Lung microvascular endothelial cell (primary cell): ENCODE measurements around the gene DDX17. TPM values are rescaled to one million over a fixed set of nuclear protein-coding genes. Genes with fewer than 3 reads are reported as not detected.

ENCODE experiments used
- DNase-seq, 2 donors: peaks; one replicate each; pipeline versions ENCODE4 v3.0.0 to v3.0.0-alpha.2; 2010; ENCODE audit warnings: low read depth in 2 of 2
- total RNA-seq: library from RNA; depleted of rRNA; stranded (reverse); fragments of >200 nt; gene quantifications from 2 replicates; pipeline ENCODE4 v1.2.1, GENCODE V29; 2014

Gene DDX17
- total RNA-seq: 267 and 371 TPM in 2 replicates

- DNase-seq: peak; percentile 97
These were observed at the start of gene DDX17 for GRCh38 chr22:38506118-38506962. DDX17 (minus strand) TSS chr22:38506311.

GRCh38 chr22:38554281-38554680, 48.2 kb upstream of the DDX17 start:
- DNase-seq: no peak

GRCh38 chr22:38549101-38549894, 43.2 kb upstream of the DDX17 start:
- no peak for DNase-seq

- no peak for DNase-seq
These were observed 34.6 kb upstream of the DDX17 start for GRCh38 chr22:38540701-38541100.

- no peak for DNase-seq
These were observed 25.3 kb upstream of the DDX17 start for GRCh38 chr22:38531251-38531938.

- DNase-seq: no peak
These were observed 18.3 kb upstream of the DDX17 start for GRCh38 chr22:38524429-38524828.

- DNase-seq: no peak
These were observed 17.4 kb upstream of the DDX17 start for GRCh38 chr22:38523479-38523878.

- DNase-seq: no peak
These were observed 16.9 kb upstream of the DDX17 start for GRCh38 chr22:38523029-38523428.

- no peak for DNase-seq
These were observed 13.5 kb upstream of the DDX17 start for GRCh38 chr22:38519453-38520250.

GRCh38 chr22:38518620-38519019, 12.5 kb upstream of the DDX17 start:
- DNase-seq: no peak

GRCh38 chr22:38513063-38513462, 7.0 kb upstream of the DDX17 start:
- DNase-seq: no peak

GRCh38 chr22:38510416-38510970, 4.4 kb upstream of the DDX17 start:
- DNase-seq: no peak

- peak; percentile 63 to 76 for DNase-seq
These were observed 482 bp downstream of the DDX17 start for GRCh38 chr22:38505541-38506117.

GRCh38 chr22:38504731-38505540, 1.2 kb downstream of the DDX17 start:
- peak; percentile 53 to 76 for DNase-seq

GRCh38 chr22:38503021-38503420, 3.1 kb downstream of the DDX17 start:
- no peak for DNase-seq

- no peak for DNase-seq
These were observed 4.1 kb downstream of the DDX17 start for GRCh38 chr22:38501797-38502672.

GRCh38 chr22:38497869-38498268, 8.2 kb downstream of the DDX17 start:
- DNase-seq: no peak

- DNase-seq: no peak
These were observed 11.2 kb downstream of the DDX17 start for GRCh38 chr22:38494939-38495338.

- peak in 1 of 2 donors; percentile 26 for DNase-seq
These were observed 11.6 kb downstream of the DDX17 start for GRCh38 chr22:38494498-38494897.
